H9 (cell line): ENCODE measurements around the gene CTCF. TPM values are rescaled to one million over a fixed set of nuclear protein-coding genes. Genes with fewer than 3 reads are reported as not detected.

ENCODE experiments used
- DNase-seq: peaks from one replicate; pipeline ENCODE4 v3.0.0-alpha.2; 2017
- H2AFZ ChIP-seq: one replicate; pipeline ENCODE4 v1.6.1; 2013; ENCODE audit warnings: mild to moderate bottlenecking, low read length, control low read depth, moderate library complexity
- H2AK5ac ChIP-seq: 2 replicates; pipeline ENCODE4 v1.6.1; 2013; ENCODE audit warnings: low read length, control low read depth, mixed read lengths; ENCODE audit not compliant: insufficient read length
- H2BK120ac ChIP-seq: one replicate; pipeline ENCODE4 v1.6.1; 2013; ENCODE audit warnings: low read depth, mild to moderate bottlenecking, low read length, control low read depth, inconsistent platforms; ENCODE audit not compliant: poor library complexity, severe bottlenecking
- H2BK12ac ChIP-seq: 2 replicates; pipeline ENCODE4 v1.6.1; 2013; ENCODE audit warnings: low read length, control low read depth, mixed read lengths, low read depth; ENCODE audit not compliant: insufficient read length
- H2BK15ac ChIP-seq: 2 replicates; pipeline ENCODE4 v1.6.1; 2013; ENCODE audit warnings: low read depth, low read length, control low read depth
- H2BK20ac ChIP-seq: one replicate; pipeline ENCODE4 v1.6.1; 2013; ENCODE audit warnings: low read depth, mild to moderate bottlenecking, low read length, control low read depth, inconsistent platforms; ENCODE audit not compliant: poor library complexity, severe bottlenecking
- H2BK5ac ChIP-seq: 2 replicates; pipeline ENCODE4 v1.6.1; 2013; ENCODE audit warnings: low read length, control low read depth, mixed read lengths; ENCODE audit not compliant: insufficient read length
- H3K14ac ChIP-seq: 2 replicates; pipeline ENCODE4 v1.6.1; 2013; ENCODE audit warnings: low read length, control low read depth; ENCODE audit not compliant: insufficient read depth
- H3K18ac ChIP-seq: 2 replicates; pipeline ENCODE4 v1.6.1; 2013; ENCODE audit warnings: low read depth, mild to moderate bottlenecking, mixed read lengths, low read length, control low read depth; ENCODE audit not compliant: insufficient read length
- H3K23ac ChIP-seq: 2 replicates; pipeline ENCODE4 v1.6.1; 2013; ENCODE audit warnings: low read length, control low read depth, mixed read lengths, low read depth; ENCODE audit not compliant: insufficient read length
- H3K23me2 ChIP-seq: 2 replicates; pipeline ENCODE4 v1.6.1; 2013; ENCODE audit warnings: low read depth, mild to moderate bottlenecking, mixed read lengths, low read length, control low read depth; ENCODE audit not compliant: insufficient read length, poor library complexity, severe bottlenecking
- H3K27ac ChIP-seq: 2 replicates; pipeline ENCODE4 v1.5.1; 2013; ENCODE audit warnings: low read length, control low read depth, mixed read lengths, low read depth; ENCODE audit not compliant: insufficient read length
- H3K27me3 ChIP-seq: 2 replicates; pipeline ENCODE4 v1.6.1; 2013; ENCODE audit warnings: low read length, control low read depth, inconsistent platforms; ENCODE audit not compliant: insufficient read depth
- H3K4ac ChIP-seq: 2 replicates; pipeline ENCODE4 v1.6.1; 2013; ENCODE audit warnings: low read depth, mild to moderate bottlenecking, control low read depth, inconsistent platforms, low read length, moderate library complexity
- H3K4me1 ChIP-seq: 2 replicates; pipeline ENCODE4 v1.6.1; 2013; ENCODE audit warnings: low read length, control low read depth, inconsistent platforms; ENCODE audit not compliant: insufficient read depth
- H3K4me2 ChIP-seq: 2 replicates; pipeline ENCODE4 v1.6.1; 2013; ENCODE audit warnings: low read length, control low read depth, mixed read lengths; ENCODE audit not compliant: insufficient read length, insufficient read depth
- H3K56ac ChIP-seq: 2 replicates; pipeline ENCODE4 v1.6.1; 2013; ENCODE audit warnings: low read depth, mild to moderate bottlenecking, mixed read lengths, low read length, control low read depth; ENCODE audit not compliant: insufficient read length
- H3K79me1 ChIP-seq: 2 replicates; pipeline ENCODE4 v1.6.1; 2013; ENCODE audit warnings: low read depth, mild to moderate bottlenecking, moderate library complexity, low read length, control low read depth, inconsistent platforms; ENCODE audit not compliant: insufficient read depth, poor library complexity, severe bottlenecking
- H3K79me2 ChIP-seq: 2 replicates; pipeline ENCODE4 v1.6.1; 2013; ENCODE audit warnings: low read length, control low read depth, inconsistent platforms; ENCODE audit not compliant: insufficient read depth
- H3K9ac ChIP-seq: 2 replicates; pipeline ENCODE4 v1.6.1; 2013; ENCODE audit warnings: low read length, control low read depth, mixed read lengths; ENCODE audit not compliant: insufficient read length; ENCODE audit errors: extremely low read depth
- H3K9me3 ChIP-seq: one replicate; pipeline ENCODE4 v1.6.1; 2013; ENCODE audit warnings: low read depth, low read length, inconsistent platforms; ENCODE audit not compliant: control insufficient read depth
- H3T11ph ChIP-seq: one replicate; pipeline ENCODE4 v1.6.1; 2013; ENCODE audit warnings: mild to moderate bottlenecking, low read length, control low read depth, inconsistent platforms
- H4K20me1 ChIP-seq: one replicate; pipeline ENCODE4 v1.6.1; 2013; ENCODE audit not compliant: control insufficient read depth, insufficient read length, insufficient read depth
- H4K5ac ChIP-seq: 2 replicates; pipeline ENCODE4 v1.6.1; 2013; ENCODE audit warnings: low read depth, mild to moderate bottlenecking, mixed read lengths, low read length, control low read depth; ENCODE audit not compliant: insufficient read length
- H4K8ac ChIP-seq: replicated peaks from 2 replicates; pipeline ENCODE4 v1.6.1; 2013; ENCODE audit warnings: low read length, control low read depth, mixed read lengths, low read depth; ENCODE audit not compliant: insufficient read length
- H4K91ac ChIP-seq: 2 replicates; pipeline ENCODE4 v1.6.1; 2013; ENCODE audit warnings: low read depth, mild to moderate bottlenecking, moderate library complexity, mixed read lengths, low read length, control low read depth; ENCODE audit not compliant: insufficient read length
- H3K27ac Mint-ChIP-seq, 3 experiments: 2 replicates in 2 of 3; 3 replicates in 1 of 3; pipeline ENCODE4 v1.8.0; 2020 to 2021; ENCODE audit warnings: mixed read lengths in 3 of 3, mild to moderate bottlenecking in 1 of 3, moderate library complexity in 1 of 3
- H3K27me3 Mint-ChIP-seq: 2 replicates; pipeline ENCODE4 v1.8.0; 2021; ENCODE audit warnings: low read depth, mild to moderate bottlenecking, moderate library complexity, mixed read lengths
- H3K36me3 Mint-ChIP-seq, 3 experiments: 2 replicates in 2 of 3; 3 replicates in 1 of 3; pipeline ENCODE4 v1.8.0; 2020 to 2021; ENCODE audit warnings: low read depth in 3 of 3, mixed read lengths in 3 of 3; ENCODE audit not compliant: insufficient read depth in 1 of 3
- H3K4me1 Mint-ChIP-seq, 2 experiments: 2 replicates each; pipeline ENCODE4 v1.8.0; 2020; ENCODE audit warnings: mixed read lengths in 2 of 2
- H3K4me3 Mint-ChIP-seq, 2 experiments: 2 replicates in 1 of 2; 3 replicates in 1 of 2; pipeline ENCODE4 v1.8.0; 2020 to 2021; ENCODE audit warnings: mild to moderate bottlenecking in 2 of 2, mixed read lengths in 2 of 2, moderate library complexity in 1 of 2
- H3K9me3 Mint-ChIP-seq, 2 experiments: 2 replicates in 1 of 2; 3 replicates in 1 of 2; pipeline ENCODE4 v1.8.0; 2020; ENCODE audit warnings: mild to moderate bottlenecking in 2 of 2, mixed read lengths in 2 of 2, moderate library complexity in 1 of 2
- CTCF ChIP-seq: fragments of 200-600 bp; sonication (generic); conservative IDR thresholded peaks from 3 replicates; pipeline ENCODE4 v1.8.0; 2021; ENCODE audit warnings: antibody characterized with exemption, mild to moderate bottlenecking
- WGBS: extraction: QIAGEN DNeasy Blood & Tissue Kit; methylation state at CpG from one replicate; pipeline ENCODE4 v1.1.7; 2013; ENCODE audit warnings: missing lambda C conversion rate, low lambda C conversion rate, mixed read lengths; ENCODE audit not compliant: insufficient read length; ENCODE audit errors: extremely low coverage; 5-methylcytosine and 5-hydroxymethylcytosine counted together
- total RNA-seq: library from RNA; stranded (reverse); gene quantifications from 2 replicates; pipeline ENCODE4 v1.2.1, GENCODE V29; 2021

Gene CTCF
- total RNA-seq, 1 experiment from 2014 or later, result 87.3 TPM

- no peak overlapping the region for H3K27ac ChIP-seq
- no peak overlapping the region for H3K14ac ChIP-seq
- H3K27me3 ChIP-seq, result no peaks in the 10 kb centered on the region; the same call in 1 of the 2 replicates
- H2BK15ac ChIP-seq, result no peak overlapping the region
- H2AFZ ChIP-seq, result no peak overlapping the region
- TF ChIP-seq CTCF, result no peak
- Mint-ChIP-seq H3K9me3 (peaks cover 3 to 4% of the 10 kb centered on the region in 2 experiments; a peak in 3 of 5 replicates), H3K27me3 (peaks cover 81% of the 10 kb centered on the region), H3K4me1 (peaks cover 2 to 5% of the 10 kb centered on the region in 2 experiments; a peak in 2 of 4 replicates), H3K27ac (no peak overlapping the region), H3K36me3 (no peaks in the 10 kb centered on the region), H3K4me3 (no peak overlapping the region)
- no peak overlapping the region for H3K9ac ChIP-seq
- H3K4me1 ChIP-seq, result no peaks in the 10 kb centered on the region
- no CpG with 5 or more reads among the region's 4 CpGs for WGBS
- H2BK20ac ChIP-seq, result no peak overlapping the region
- H2BK120ac ChIP-seq, result no peak overlapping the region
- no peak overlapping the region for H4K91ac ChIP-seq
- no peak overlapping the region for H2AK5ac ChIP-seq
- no peak overlapping the region for H4K8ac ChIP-seq
- H3K79me2 ChIP-seq, result no peaks in the 10 kb centered on the region
- no peak overlapping the region for H4K5ac ChIP-seq
- H4K20me1 ChIP-seq, result no peaks in the 10 kb centered on the region
- H3K18ac ChIP-seq, result no peak overlapping the region
- no peak overlapping the region for H2BK12ac ChIP-seq
- no peak overlapping the region for H3K4me2 ChIP-seq
- H3K56ac ChIP-seq, result no peak overlapping the region
- H3T11ph ChIP-seq, result no peak overlapping the region
- DNase-seq, result no peak
- H3K4ac ChIP-seq, result no peak overlapping the region
- H3K9me3 ChIP-seq, result no peaks in the 10 kb centered on the region
- no peaks in the 10 kb centered on the region for H3K23me2 ChIP-seq
- H3K79me1 ChIP-seq, result no peaks in the 10 kb centered on the region
- H2BK5ac ChIP-seq, result no peak overlapping the region
- H3K23ac ChIP-seq, result no peak overlapping the region
Observed at GRCh38 chr16:67519242-67519641, 43.1 kb upstream of the CTCF start.
